Stimulated activated CD4-positive, alpha-beta T cell treated with anti-CD3 and anti-CD28 coated beads, Interleukin-15, amount 100 ng/mL, for 1 hour (primary cell): ENCODE measurements around the gene CELF2.

Experiments
- DNase-seq, 2 donors: peaks; one replicate each; pipeline ENCODE4 v3.0.0-alpha.2; 2020; ENCODE audit warnings: low read depth in 1 of 2, low spot score in 1 of 2

Gene CELF2

DNA sequence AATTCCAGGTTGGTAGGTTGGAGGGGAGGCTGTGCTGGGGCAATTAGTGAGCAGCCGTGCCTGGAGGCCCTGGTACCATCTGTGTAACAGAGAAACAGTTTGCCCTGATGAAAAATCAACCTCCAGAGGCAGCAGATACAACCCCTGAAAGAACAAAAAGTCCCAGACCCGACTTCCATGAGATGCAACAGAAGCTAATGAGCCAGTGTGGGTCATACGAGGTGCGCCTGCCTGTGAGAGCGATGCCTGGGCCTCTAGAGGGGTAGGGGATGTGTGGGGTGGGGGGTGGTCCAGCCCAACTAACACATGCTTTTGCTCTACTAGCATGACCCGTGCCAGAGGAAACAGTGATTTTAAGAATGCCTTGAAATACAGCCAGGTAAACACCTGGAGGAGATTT is 39.3 kb downstream of the CELF2 start:
- DNase-seq: no peak

GRCh38 chr10:11057448-11057847 is 39.8 kb downstream of the CELF2 start:
- no peak for DNase-seq

- DNase-seq: no peak
Measured at GRCh38 chr10:11057994-11058393, 40.3 kb downstream of the CELF2 start.

- DNase-seq: no peak
Measured at GRCh38 chr10:11058965-11059364, 41.3 kb downstream of the CELF2 start.

- no peak for DNase-seq
Measured at GRCh38 chr10:11063856-11064255, 46.2 kb downstream of the CELF2 start.

- DNase-seq: no peak
Measured at GRCh38 chr10:11064832-11065231, 47.2 kb downstream of the CELF2 start.

GRCh38 chr10:11065567-11065966 is 47.9 kb downstream of the CELF2 start:
- no peak for DNase-seq

DNA sequence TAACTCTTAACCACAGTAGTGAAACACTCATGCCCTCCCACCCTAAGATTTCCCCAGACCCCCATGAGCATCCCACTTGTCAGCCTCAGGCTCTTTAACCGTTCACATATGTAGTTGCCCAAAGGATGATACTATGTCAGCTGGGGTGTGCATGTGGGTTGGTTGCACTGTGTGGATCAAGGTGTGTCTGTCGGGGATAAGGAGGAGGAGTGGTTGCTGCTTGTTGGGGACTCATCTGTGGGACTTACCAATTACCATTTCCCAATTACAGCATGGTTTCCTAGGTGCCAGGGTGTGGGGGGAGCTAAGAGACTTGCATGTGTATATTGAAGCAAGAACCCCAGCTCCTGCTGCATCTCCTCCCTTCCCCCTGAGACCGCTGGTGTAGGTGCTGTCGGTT is 48.8 kb downstream of the CELF2 start:
- no peak for DNase-seq

GRCh38 chr10:11068861-11069633 is 51.4 kb downstream of the CELF2 start:
- DNase-seq: no peak

DNA sequence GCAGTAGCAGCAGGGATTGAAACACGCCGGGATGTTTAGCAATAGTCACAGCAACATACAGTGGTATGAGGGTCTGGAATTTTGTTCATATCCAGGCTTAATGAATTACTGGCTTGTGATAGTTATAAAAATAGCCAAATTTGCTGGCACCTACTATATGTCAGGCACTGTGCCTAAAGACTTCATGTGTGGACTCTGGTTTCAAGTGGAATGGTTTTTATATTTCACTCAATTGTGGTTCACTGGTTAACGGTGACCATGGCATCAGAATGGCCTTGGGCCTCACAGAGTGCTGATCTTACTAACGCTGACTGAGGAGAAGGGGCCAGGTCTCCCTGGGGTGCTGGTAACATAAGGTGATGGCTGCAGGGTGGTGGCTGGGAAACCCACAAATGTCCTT is 55.7 kb downstream of the CELF2 start:
- DNase-seq: no peak

DNA sequence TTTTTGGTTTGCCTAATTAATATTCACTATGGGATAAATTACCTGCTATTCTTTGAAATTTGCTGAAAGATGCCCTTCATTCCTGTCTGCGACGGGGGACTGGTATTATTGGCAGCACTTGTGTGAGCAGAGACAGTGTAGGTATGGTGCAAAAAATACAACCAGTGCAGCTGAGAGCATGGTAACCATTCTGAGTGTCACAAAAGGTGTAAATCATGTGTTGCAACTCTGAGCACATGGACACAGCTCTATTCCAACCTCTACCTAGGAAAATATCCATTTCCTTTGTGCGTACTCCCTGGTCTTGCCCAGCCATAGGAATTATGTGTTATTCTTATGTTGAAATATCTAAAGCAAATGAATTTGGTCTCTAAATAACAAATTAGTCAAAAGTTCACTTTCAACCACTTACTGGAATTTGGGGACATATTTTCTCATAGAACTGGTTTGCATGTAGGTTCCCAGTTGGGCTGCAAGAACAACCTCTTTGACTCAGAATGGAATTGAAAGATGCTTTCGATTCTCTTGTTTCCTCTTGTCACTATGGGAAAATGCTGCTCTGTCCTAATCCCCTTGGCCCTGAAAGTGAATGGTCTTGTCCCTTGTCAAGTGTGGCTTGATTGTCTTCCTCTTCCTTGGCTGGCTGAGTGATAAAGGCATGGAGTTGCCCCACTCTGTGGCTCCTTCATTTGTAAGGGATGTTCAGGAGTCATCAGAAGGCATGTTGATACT is 57.0 kb downstream of the CELF2 start:
- no peak for DNase-seq

DNA sequence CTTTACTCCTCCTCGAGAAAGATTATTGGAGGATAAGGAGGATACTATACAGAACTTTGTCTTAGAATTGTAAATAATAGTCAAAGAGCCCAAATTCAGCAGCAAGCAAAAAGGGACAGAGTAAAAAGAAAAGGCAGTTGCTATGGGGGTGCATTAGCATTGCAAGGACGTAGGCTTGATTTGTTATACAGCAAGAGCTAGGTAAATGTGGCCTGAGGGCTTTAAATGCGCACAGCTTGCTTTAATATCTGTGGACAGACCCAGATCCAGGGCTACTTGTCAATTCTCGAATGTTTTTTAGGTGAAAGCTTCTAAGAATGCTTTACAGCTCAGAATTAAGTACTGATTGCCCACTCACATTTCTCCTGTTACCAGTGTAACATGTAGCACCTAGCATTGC is 58.5 kb downstream of the CELF2 start:
- DNase-seq: no peak

DNA sequence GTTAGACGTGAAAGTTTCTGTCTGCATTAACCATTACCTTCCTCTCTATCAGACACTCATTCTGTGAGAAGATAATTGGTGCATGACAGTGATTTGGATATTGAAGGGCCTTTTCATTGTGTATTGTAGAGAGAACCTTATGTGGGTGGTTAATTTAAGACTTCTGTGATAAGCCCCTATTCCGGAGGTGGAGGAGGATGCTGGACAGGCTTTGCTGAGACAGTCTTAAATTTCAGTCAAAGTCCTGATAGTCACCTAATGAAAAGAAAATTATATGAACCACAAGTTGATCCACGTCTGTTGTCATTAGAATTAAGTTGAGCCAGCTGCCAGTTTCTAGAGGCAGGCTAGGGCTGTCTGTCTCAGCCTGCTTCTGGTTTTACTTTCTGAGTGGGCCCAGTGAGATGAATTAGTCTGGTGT is 62.9 kb downstream of the CELF2 start:
- no peak for DNase-seq

DNA sequence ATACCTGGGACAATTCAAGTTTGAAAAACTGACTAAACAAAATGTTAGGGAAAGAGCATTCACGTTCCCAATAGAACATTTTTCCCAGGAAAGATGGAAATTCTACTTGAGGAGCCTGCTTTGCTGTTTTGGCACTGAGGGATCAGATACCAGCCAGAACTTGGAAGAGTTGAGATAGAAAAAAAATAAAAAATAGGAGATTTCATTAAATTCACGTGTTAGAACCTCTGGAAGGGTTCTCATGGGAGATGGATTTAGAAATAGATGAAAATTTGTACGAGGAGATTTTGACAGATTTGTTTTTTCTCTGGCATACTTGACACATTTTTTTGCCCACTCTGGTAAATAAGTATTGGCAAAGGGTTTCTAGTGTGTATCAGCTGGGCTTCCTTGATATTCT is 63.7 kb downstream of the CELF2 start:
- no peak for DNase-seq

DNA sequence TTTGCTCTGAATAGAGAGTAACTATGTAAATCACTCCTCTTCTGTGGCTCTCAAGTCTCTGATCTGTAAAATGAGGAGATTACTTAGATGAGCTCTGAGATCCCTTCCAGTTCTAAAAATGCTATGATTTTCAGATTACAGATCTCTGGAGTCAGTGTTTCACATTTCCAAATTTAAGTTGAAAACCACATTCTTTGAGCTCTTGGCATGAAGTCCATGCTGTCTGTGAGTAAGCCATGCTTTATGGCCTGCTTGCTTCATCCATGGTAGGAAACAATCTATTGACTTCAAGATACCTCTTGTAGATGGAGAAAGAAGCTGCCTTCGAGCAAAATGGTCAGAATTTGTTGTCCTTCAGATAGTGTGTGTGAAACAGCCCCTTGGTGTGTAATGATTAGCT is 64.9 kb downstream of the CELF2 start:
- DNase-seq: no peak

DNA sequence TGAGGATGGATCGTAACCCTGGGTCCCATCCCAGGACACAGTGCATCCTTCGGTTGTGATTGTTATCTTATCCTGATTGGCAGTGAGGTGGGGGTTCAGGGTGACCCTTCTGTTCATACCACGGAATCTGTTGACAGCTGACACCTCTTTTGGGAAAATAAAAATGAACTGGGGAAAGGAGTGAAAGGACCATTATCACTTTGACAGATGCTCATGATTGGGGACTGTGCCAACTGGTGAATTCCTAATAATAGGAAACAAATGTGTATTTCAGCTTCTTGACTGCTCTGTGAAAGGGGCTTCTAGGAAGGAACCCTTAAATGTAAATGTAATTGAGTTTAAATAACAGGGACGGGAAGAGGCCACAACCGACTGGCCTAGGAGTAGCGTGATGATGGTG is 65.4 kb downstream of the CELF2 start:
- DNase-seq: no peak

DNA sequence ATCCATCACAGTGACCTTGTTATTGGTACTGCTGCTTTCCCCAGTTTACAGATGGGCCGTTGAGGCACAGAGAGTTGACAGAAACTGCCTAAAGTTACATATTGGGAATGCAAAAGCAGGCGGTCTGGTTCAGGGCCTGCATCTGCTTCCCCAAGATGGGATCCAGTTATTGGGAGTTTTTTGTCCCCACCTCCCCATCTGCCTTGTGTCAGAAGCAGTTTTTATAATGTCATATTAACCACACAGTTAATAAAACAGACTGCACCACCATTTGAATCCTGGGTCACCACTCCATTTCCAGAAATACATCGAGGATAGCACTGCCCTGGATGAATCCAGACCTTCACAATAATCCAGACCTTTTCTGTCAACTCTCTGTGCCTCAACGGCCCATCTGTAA is 67.9 kb downstream of the CELF2 start:
- no peak for DNase-seq

DNA sequence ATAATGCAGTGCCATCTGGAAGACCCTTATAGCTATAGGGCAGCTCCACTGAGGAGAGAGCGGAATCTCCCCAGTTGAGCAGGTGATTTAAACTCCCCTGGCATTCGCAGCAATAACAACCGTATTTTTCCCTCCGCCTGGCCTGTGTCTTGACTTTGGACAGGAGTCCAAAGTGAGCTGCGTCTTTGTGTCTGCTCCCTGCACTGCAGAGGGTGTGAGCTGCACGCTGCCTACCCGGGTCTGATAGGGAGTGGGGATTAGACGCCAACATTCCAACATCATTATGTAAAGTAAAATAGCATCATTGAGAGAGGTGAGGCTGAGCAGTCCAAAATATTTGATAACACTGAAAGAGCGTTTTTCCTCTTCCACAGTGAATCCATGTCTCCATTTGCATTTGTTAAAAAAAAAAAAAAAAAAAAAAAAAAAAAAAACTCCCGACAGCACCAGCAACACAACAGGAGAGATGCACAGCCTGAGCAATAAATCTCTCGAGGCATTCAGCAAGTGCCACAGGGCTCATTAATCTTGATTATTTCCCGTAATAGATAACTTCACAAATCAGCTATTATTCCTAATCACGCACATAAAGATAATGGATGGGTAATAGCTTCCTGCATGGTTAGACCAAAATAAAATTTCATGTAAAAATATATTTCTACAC is 68.6 kb downstream of the CELF2 start:
- DNase-seq: no peak

DNA sequence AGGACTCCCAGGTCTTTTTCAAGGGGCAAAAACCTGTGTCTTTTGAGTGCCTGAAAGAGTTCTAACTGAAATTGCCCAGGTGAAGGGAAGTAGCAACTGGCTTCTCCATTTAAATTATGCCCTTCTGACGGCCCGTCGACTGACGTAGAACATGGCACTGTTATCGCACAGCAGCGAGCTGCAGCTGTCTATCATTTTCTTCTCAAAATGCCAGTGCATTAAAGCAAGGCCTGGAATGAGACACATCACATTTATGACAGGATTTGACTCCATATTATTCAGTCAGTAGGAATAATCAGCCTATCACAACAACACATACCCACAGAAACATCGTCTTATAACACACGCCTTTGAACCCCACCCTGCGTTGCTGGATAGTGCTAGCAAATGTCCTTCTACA is 69.7 kb downstream of the CELF2 start:
- no peak for DNase-seq

GRCh38 chr10:11088709-11089108 is 71.0 kb downstream of the CELF2 start:
- no peak for DNase-seq

- DNase-seq: no peak
Measured at GRCh38 chr10:11089272-11089671, 71.6 kb downstream of the CELF2 start.

GRCh38 chr10:11091517-11092102 is 73.9 kb downstream of the CELF2 start:
- DNase-seq: no peak
